IMR-90 (cell line): Measurements from ENCODE around the gene CTSH. TPM values are rescaled to one million over a fixed set of nuclear protein-coding genes. Genes with fewer than 3 reads are reported as not detected.
A peak's percentile ranks its signal among the peaks of the same experiment; 100 is the strongest.

ENCODE experiments used
- ATAC-seq: fragments of 200-7000 bp; cut with Tn5 transposase; 2 replicates; pipeline ENCODE4 v1.9.1; 2020; ENCODE audit warnings: low read depth, mild to moderate bottlenecking, moderate library complexity
- BruUV-seq: library from RNA; stranded (reverse); fragments of 400-500 nt; replicated peaks from 2 replicates; lab custom pipeline; 2021; lab: Mats Ljungman, UMichigan
- CTCF ChIA-PET: fragments of 300-600 bp; formaldehyde crosslinking; extraction: SDS; loops from one replicate; lab custom pipeline; 2021; ENCODE audit warnings: antibody characterized with exemption; lab: Yijun Ruan, JAX
- POLR2A ChIA-PET: fragments of 300-600 bp; sonication (Branson Sonifier 250); formaldehyde crosslinking; loops from one replicate; lab custom pipeline; 2022; ENCODE audit warnings: antibody characterized with exemption; ENCODE audit not compliant: unreplicated experiment; lab: Charles Lee
- DNase-seq: peaks from one replicate; pipeline ENCODE4 v3.0.0; 2013
- H2AFZ ChIP-seq: replicated peaks from 2 replicates; pipeline ENCODE3; 2013; ENCODE audit warnings: low read length, mild to moderate bottlenecking; ENCODE audit not compliant: poor library complexity
- H2AK5ac ChIP-seq: 2 replicates; pipeline ENCODE4 v1.6.1; 2013; ENCODE audit warnings: low read depth, low read length, inconsistent platforms
- H2AK9ac ChIP-seq: replicated peaks from 2 replicates; pipeline ENCODE3; 2013; ENCODE audit warnings: mild to moderate bottlenecking, low read depth, low read length, moderate library complexity; ENCODE audit not compliant: poor library complexity
- H2BK120ac ChIP-seq: 2 replicates; pipeline ENCODE4 v1.6.1; 2013; ENCODE audit warnings: low read depth, low read length, inconsistent platforms
- H2BK15ac ChIP-seq: 3 replicates; pipeline ENCODE4 v1.6.1; 2013; ENCODE audit warnings: low read depth, low read length, inconsistent platforms
- H2BK20ac ChIP-seq: 2 replicates; pipeline ENCODE4 v1.6.1; 2013; ENCODE audit warnings: low read depth, mild to moderate bottlenecking, inconsistent platforms, low read length, moderate library complexity
- H2BK5ac ChIP-seq: 2 replicates; pipeline ENCODE4 v1.6.1; 2013; ENCODE audit warnings: mild to moderate bottlenecking, low read depth, low read length, inconsistent platforms; ENCODE audit not compliant: poor library complexity, severe bottlenecking
- H3K14ac ChIP-seq: replicated peaks from 2 replicates; pipeline ENCODE4 v1.6.1; 2013; ENCODE audit warnings: low read depth, low read length, inconsistent platforms
- H3K18ac ChIP-seq: 2 replicates; pipeline ENCODE4 v1.6.1; 2013; ENCODE audit warnings: low read depth, low read length, control low read depth
- H3K23ac ChIP-seq: 2 replicates; pipeline ENCODE4 v1.6.1; 2013; ENCODE audit warnings: low read depth, low read length, inconsistent platforms
- H3K27ac ChIP-seq: 2 replicates; pipeline ENCODE4 v1.5.1; 2013; ENCODE audit warnings: mild to moderate bottlenecking, control low read depth, low read length; ENCODE audit not compliant: insufficient read depth
- H3K27me3 ChIP-seq: 2 replicates; pipeline ENCODE4 v1.6.1; 2013; ENCODE audit warnings: low read length; ENCODE audit not compliant: control insufficient read depth, insufficient read depth
- H3K36me3 ChIP-seq: 2 replicates; pipeline ENCODE4 v1.6.1; 2013; ENCODE audit warnings: low read length, mixed read lengths; ENCODE audit not compliant: control insufficient read depth, insufficient read depth
- H3K4ac ChIP-seq: 2 replicates; pipeline ENCODE4 v1.6.1; 2013; ENCODE audit warnings: low read depth, low read length, inconsistent platforms
- H3K4me1 ChIP-seq: 2 replicates; pipeline ENCODE4 v1.6.1; 2013; ENCODE audit warnings: low read length, mixed read lengths; ENCODE audit not compliant: control insufficient read depth, insufficient read depth
- H3K4me2 ChIP-seq: 2 replicates; pipeline ENCODE4 v1.6.1; 2013; ENCODE audit warnings: low read depth, mild to moderate bottlenecking, control low read depth, low read length, moderate library complexity
- H3K4me3 ChIP-seq: 2 replicates; pipeline ENCODE4 v1.5.1; 2013; ENCODE audit warnings: low read depth, mild to moderate bottlenecking, control low read depth, low read length, moderate library complexity; ENCODE audit not compliant: insufficient read depth
- H3K56ac ChIP-seq: 2 replicates; pipeline ENCODE4 v1.6.1; 2013; ENCODE audit warnings: low read length, inconsistent platforms; ENCODE audit not compliant: insufficient read depth; ENCODE audit errors: extremely low read depth
- H3K79me1 ChIP-seq, 2 experiments: 2 replicates each; pipeline ENCODE4 v1.6.1; 2013; ENCODE audit warnings: low read length in 2 of 2, inconsistent platforms in 1 of 2, low read depth in 1 of 2
- H3K9ac ChIP-seq: 2 replicates; pipeline ENCODE4 v1.6.1; 2013; ENCODE audit warnings: low read depth, low read length, control low read depth
- H3K9me1 ChIP-seq: 2 replicates; pipeline ENCODE4 v1.6.1; 2013; ENCODE audit warnings: low read length, inconsistent platforms; ENCODE audit not compliant: insufficient read depth
- H3K9me3 ChIP-seq: 2 replicates; pipeline ENCODE4 v1.6.1; 2013; ENCODE audit warnings: low read length; ENCODE audit not compliant: control insufficient read depth, insufficient read depth
- H4K20me1 ChIP-seq: 2 replicates; pipeline ENCODE4 v1.6.1; 2013; ENCODE audit warnings: low read length, inconsistent platforms; ENCODE audit not compliant: insufficient read depth
- H4K5ac ChIP-seq: 2 replicates; pipeline ENCODE4 v1.6.1; 2013; ENCODE audit warnings: mild to moderate bottlenecking, low read depth, low read length, control low read depth
- H4K8ac ChIP-seq, 2 experiments: 2 replicates each; pipeline ENCODE4 v1.6.1; 2013; ENCODE audit warnings: low read depth in 2 of 2, low read length in 2 of 2, control low read depth in 1 of 2, inconsistent platforms in 1 of 2
- H4K91ac ChIP-seq: 2 replicates; pipeline ENCODE4 v1.6.1; 2013; ENCODE audit warnings: low read depth, low read length, inconsistent platforms; ENCODE audit not compliant: insufficient read depth
- BHLHE40 ChIP-seq: fragments of 150-350 bp; IDR thresholded peaks from 2 replicates; pipeline ENCODE4 v1.6.1; 2016; ENCODE audit warnings: mild to moderate bottlenecking, low read depth, low read length
- CEBPB ChIP-seq: IDR thresholded peaks from 2 replicates; pipeline ENCODE4 v1.6.1; 2012; ENCODE audit warnings: low read depth, low read length, improper control_type of control experiment
- CHD1 ChIP-seq: IDR thresholded peaks from 2 replicates; pipeline ENCODE4 v1.6.1; 2012; ENCODE audit warnings: low read depth, low read length, improper control_type of control experiment
- FOS ChIP-seq: fragments of 150-350 bp; IDR thresholded peaks from 2 replicates; pipeline ENCODE4 v1.6.1; 2016; ENCODE audit warnings: low read depth, low read length
- MAFK ChIP-seq: IDR thresholded peaks from 2 replicates; pipeline ENCODE4 v1.6.1; 2012; ENCODE audit warnings: low read depth, low read length, improper control_type of control experiment
- MAZ ChIP-seq: IDR thresholded peaks from 2 replicates; pipeline ENCODE4 v1.6.1; 2012; ENCODE audit warnings: low read depth, mild to moderate bottlenecking, low read length, improper control_type of control experiment, moderate library complexity, borderline replicate concordance
- MXI1 ChIP-seq: IDR thresholded peaks from 2 replicates; pipeline ENCODE4 v1.6.1; 2012; ENCODE audit warnings: low read depth, mild to moderate bottlenecking, low read length, moderate library complexity, borderline replicate concordance
- NFE2L2 ChIP-seq: fragments of 150-350 bp; IDR thresholded peaks from 2 replicates; pipeline ENCODE4 v1.6.1; 2016; ENCODE audit warnings: low read depth, mild to moderate bottlenecking, low read length
- POLR2A ChIP-seq: IDR thresholded peaks from 2 replicates; pipeline ENCODE4 v1.6.1; 2012; ENCODE audit warnings: mild to moderate bottlenecking, low read depth, low read length
- RAD21 ChIP-seq: IDR thresholded peaks from 2 replicates; pipeline ENCODE4 v1.6.1; 2012; ENCODE audit warnings: low read length, improper control_type of control experiment
- RFX5 ChIP-seq: IDR thresholded peaks from 2 replicates; pipeline ENCODE4 v1.8.0; 2012; ENCODE audit warnings: low read depth, mild to moderate bottlenecking, low read length, moderate library complexity
- SMC3 ChIP-seq: fragments of 150-350 bp; IDR thresholded peaks from 2 replicates; pipeline ENCODE4 v1.6.1; 2016; ENCODE audit warnings: low read depth, mild to moderate bottlenecking, antibody characterized with exemption, low read length, moderate library complexity
- USF2 ChIP-seq: fragments of 150-350 bp; IDR thresholded peaks from 2 replicates; pipeline ENCODE4 v1.6.1; 2017; ENCODE audit warnings: mild to moderate bottlenecking, antibody characterized with exemption, low read length, low read depth
- WGBS, 2 experiments: methylation state at CpG; one replicate each; pipeline versions ENCODE4 v1.1.5 to v1.1.7; 2013; ENCODE audit warnings: missing lambda C conversion rate in 2 of 2; ENCODE audit not compliant: insufficient read length in 1 of 2; ENCODE audit errors: extremely low coverage in 2 of 2; 5-methylcytosine and 5-hydroxymethylcytosine counted together
- dilution Hi-C: fragments of 300-500 bp; cut with HindIII; formaldehyde crosslinking; loops from one replicate; pipeline ENCODE4 v1.14.3; 2018; ENCODE audit warnings: low sequenced_read_pairs; ENCODE audit not compliant: unreplicated experiment
- in situ Hi-C: fragments of 300-500 bp; cut with MboI; formaldehyde crosslinking; loops from 3 replicates; pipeline ENCODE4 v1.14.3; 2019; ENCODE audit warnings: low sequenced_read_pairs, inconsistent platforms, mixed read lengths
- intact Hi-C: fragments of 100-400 bp; cut with micrococcal nuclease; formaldehyde crosslinking; loops from 2 replicates; pipeline ENCODE4 v1.10.0; 2022
- polyA plus RNA-seq, 3 experiments: library from polyadenylated mRNA; depleted of rRNA; stranded (reverse); fragments of >200 nt; gene quantifications; 2 replicates each; pipeline ENCODE4 v1.2.3, GENCODE V29; 2012; ENCODE audit warnings: low replicate concordance in 1 of 3
- total RNA-seq: library from RNA; depleted of rRNA; stranded (reverse); fragments of >200 nt; gene quantifications from 2 replicates; pipeline ENCODE4 v1.2.3, GENCODE V29; 2012
- TF ChIP-seq, protein P1 (sequence below): conservative IDR thresholded peaks from 2 replicates; pipeline ENCODE4 v1.5.1; 2012; ENCODE audit warnings: mild to moderate bottlenecking, low read depth, low read length, improper control_type of control experiment
- TF ChIP-seq, protein P2 (sequence below): fragments of 150-350 bp; IDR thresholded peaks from 2 replicates; pipeline ENCODE4 v1.6.1; 2016; ENCODE audit warnings: low read depth, mild to moderate bottlenecking, low read length, moderate library complexity, borderline replicate concordance

The CTSH gene
- total and polyA plus RNA-seq, 2 of the 4 experiments (the other 2 are of a cell fraction), result 11.7 to 13.9 TPM

DNA sequence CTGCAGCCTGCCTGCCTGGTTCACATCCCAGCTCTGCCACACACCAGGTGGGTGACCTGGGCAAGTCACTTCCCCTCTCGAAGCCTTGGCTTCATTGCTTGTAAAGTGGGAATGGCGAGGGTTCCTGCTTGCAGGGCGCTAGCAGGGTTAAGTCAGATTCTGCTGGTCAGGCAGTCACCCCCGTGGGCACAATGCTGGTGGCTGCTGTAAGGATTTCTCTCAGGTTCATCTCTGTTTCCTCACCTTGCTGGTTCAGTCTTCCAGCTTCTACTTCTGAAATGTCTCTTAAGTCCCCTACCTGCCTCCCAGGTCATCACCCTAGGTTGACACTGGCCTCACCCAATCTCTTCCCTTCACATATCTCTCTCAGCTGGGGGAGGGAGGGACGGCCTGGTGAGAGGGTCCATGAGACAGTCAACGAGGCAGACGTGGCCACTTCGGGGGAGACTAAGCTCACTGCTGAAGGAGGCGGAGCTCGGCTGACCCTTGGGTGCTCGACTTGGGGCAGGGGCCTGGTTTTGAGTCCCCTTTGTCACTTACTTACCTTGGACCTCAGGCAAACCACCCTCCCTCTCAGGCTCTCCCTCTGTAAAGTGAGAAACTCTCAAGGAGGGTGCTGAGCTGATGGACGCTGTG lies 11.5 kb downstream of the CTSH start:
- no peak overlapping the region for H3K9ac ChIP-seq
- intact Hi-C loops, result no loop called here
- no peaks in the 10 kb centered on the region for H3K36me3 ChIP-seq
- no peaks in the 10 kb centered on the region for H3K9me3 ChIP-seq
- dilution Hi-C loops, result no loop called here
- H3K4me2 ChIP-seq, result no peak overlapping the region
- H4K20me1 ChIP-seq, result peaks cover 9% of the 10 kb centered on the region; the same call in 1 of the 2 replicates
- ChIA-PET CTCF (interaction anchor here (0.6 kb wide), 1 partner anchor 25 kb away, joined by 3 read pairs; no protein-coding TSS in a partner anchor), POLR2A (no interaction called here)
- no peak overlapping the region for H4K8ac ChIP-seq
- H2AK5ac ChIP-seq, result no peak overlapping the region
- WGBS, 2 experiments, result 73% methylated on average over 3 of the region's 12 CpGs; no CpG with 5 or more reads in 1 of the 2 experiments
- H2BK20ac ChIP-seq, result no peak overlapping the region
- H4K91ac ChIP-seq, result no peak overlapping the region
- no peak overlapping the region for H3K4me3 ChIP-seq
- no peak overlapping the region for H3K56ac ChIP-seq
- no peak overlapping the region for H2BK15ac ChIP-seq
- in situ Hi-C loops, result no loop called here
- no peak overlapping the region for H4K5ac ChIP-seq
- no peak for ATAC-seq
- no peak overlapping the region for H2BK5ac ChIP-seq
- no peak for DNase-seq
- H3K27ac ChIP-seq, result no peak overlapping the region
- H3K27me3 ChIP-seq, result peaks cover 5% of the 10 kb centered on the region
- peak overlapping the region; percentile 1 for H2AFZ ChIP-seq
- TF ChIP-seq POLR2A (no peak), BHLHE40 (no peak), RAD21 (no peak), CHD1 (no peak), MAFK (no peak), MAZ (no peak), SMC3 (no peak), USF2 (no peak), MXI1 (no peak), NFE2L2 (no peak), FOS (no peak), RFX5 (no peak), CEBPB (no peak)
- TF ChIP-seq, protein P1, sequence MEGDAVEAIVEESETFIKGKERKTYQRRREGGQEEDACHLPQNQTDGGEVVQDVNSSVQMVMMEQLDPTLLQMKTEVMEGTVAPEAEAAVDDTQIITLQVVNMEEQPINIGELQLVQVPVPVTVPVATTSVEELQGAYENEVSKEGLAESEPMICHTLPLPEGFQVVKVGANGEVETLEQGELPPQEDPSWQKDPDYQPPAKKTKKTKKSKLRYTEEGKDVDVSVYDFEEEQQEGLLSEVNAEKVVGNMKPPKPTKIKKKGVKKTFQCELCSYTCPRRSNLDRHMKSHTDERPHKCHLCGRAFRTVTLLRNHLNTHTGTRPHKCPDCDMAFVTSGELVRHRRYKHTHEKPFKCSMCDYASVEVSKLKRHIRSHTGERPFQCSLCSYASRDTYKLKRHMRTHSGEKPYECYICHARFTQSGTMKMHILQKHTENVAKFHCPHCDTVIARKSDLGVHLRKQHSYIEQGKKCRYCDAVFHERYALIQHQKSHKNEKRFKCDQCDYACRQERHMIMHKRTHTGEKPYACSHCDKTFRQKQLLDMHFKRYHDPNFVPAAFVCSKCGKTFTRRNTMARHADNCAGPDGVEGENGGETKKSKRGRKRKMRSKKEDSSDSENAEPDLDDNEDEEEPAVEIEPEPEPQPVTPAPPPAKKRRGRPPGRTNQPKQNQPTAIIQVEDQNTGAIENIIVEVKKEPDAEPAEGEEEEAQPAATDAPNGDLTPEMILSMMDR, result no peak
- TF ChIP-seq, protein P2, sequence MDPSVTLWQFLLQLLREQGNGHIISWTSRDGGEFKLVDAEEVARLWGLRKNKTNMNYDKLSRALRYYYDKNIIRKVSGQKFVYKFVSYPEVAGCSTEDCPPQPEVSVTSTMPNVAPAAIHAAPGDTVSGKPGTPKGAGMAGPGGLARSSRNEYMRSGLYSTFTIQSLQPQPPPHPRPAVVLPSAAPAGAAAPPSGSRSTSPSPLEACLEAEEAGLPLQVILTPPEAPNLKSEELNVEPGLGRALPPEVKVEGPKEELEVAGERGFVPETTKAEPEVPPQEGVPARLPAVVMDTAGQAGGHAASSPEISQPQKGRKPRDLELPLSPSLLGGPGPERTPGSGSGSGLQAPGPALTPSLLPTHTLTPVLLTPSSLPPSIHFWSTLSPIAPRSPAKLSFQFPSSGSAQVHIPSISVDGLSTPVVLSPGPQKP, result no peak
- no peak overlapping the region for H3K14ac ChIP-seq
- H3K23ac ChIP-seq, result no peak overlapping the region
- no peak overlapping the region for H3K18ac ChIP-seq
- H3K4ac ChIP-seq, result no peak overlapping the region
- peaks cover 8% of the 10 kb centered on the region for H3K4me1 ChIP-seq
- no peak overlapping the region for H2AK9ac ChIP-seq
- no peaks in the 10 kb centered on the region for H3K79me1 ChIP-seq
- no TSS peak for BruUV-seq
- peaks cover 15% of the 10 kb centered on the region for H3K9me1 ChIP-seq
- H2BK120ac ChIP-seq, result no peak overlapping the region
